ENCODE measurements around the gene NRP2.

Gene NRP2

DNA sequence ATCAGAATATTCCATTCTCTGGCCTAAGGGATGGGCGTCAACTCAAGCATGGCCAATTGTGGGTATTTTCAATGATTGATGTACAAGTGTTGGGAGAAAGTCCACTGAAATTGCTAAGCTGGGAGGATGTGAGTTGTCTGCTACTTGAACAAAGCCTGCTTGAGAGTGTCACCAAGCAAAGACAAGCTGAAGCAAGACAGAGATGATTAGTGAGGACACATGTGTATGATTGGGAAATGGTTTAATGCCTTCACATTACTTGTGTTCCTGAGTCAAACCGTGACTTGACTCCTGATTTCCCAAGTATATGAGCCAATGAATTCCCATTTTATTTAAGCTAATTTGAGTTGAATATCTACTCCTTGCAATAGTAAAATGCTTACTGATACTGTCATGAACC is 23.7 kb upstream of the NRP2 start:
- DNase-seq (ENCODE audit: low spot score): no peak

DNA sequence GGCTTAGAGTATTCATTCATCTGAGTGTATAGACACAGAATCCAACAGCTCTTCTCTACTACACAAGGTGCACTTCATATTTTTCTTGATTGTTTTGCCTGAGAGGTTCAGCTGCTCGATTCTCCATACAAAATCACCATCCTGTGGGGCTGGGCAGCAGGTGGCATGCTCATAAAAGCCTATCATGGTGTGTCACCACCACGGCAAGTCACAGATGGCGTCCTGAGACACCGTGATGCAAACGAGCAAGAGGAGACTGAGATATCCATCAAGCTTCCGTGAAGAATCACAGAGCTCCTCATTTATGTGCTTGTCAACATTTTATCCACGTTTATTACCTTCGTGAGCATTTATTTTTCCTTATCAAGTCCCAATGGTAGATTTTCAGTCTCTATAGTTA is 22.4 kb upstream of the NRP2 start:
- no peak for DNase-seq (ENCODE audit: low spot score)

DNA sequence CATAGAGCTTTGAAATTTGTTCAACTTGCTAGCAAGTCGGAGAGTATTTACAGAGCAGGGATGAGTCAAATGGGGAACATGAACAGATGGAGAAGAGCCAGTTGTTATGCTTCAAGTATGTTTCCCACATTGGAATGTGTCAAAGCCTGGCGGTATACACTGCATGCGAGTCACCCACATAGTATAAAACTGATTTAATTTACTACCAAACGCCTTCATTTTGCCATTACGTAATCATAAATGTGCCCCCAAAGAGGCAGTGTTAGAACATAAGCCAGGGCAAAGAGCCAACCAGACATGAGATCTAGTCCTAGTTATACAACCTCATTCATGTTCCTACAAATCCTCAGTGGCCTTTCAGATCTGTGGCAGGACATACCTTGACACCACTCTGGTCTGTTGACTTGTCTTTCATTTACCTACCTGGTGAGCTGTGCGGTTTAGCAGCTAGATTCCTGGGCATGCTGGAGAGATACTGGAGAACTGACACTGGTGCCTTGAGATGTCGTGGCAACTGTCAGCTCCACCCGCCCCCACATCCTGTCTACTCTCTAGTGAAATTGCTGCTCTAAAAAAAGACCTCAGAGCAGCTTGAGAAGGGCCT is 21.7 kb upstream of the NRP2 start:
- DNase-seq (ENCODE audit: low spot score): no peak

DNA sequence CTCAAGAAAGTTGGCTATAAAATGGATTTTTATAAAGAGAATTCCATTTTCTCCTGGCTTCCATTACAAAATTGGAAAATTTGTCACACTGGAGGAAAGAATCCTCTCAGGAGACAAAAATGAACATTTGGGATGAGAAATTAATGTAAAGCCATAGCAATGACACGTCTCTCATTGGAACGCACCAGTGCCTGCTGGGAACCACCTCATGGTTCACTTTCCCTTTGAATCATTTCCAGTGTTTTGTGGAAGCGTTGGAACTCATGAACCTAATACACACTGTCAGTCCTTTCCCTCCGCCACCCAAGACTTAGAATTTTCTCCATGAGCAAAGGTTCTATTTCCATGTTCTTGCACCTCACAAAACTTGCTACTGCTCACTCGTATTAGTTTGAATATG is 21.0 kb upstream of the NRP2 start:
- no peak for DNase-seq (ENCODE audit: low spot score)

DNA sequence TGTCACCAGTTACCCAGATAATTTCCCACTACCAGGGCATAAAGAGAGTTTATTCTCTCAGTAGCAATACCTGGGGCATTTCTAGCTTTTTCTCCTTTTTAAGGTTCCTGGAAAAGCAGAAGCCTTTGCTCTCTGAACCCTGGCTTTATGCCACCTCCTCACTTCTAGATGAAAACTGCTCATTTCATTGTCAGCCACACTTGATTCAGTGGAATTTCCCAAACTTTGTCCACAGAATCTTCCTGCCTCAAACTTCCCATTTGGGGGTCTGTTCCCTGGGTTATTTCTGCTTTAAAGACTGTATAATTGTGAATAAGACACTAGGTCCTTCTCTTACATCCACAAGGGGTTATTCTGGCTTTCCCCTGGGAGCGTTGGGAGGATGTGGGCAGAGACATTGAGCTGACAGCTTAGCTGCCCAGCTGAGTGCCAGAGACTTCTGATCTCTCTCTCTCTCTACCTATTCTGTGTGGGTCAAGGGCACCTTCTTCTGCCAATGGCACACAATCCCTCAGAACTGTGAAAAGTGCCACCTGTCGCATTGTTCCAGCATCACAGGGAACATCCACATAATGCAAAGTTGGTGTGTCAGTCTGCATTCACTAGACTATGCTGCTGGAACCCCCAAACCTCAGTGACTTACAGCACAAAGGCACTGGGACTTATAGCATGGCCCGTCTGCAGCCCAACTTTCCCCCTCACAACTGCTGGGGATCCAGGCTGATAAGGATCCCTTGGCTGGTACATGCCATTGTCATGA is 19.9 kb upstream of the NRP2 start:
- no peak for DNase-seq (ENCODE audit: low spot score)

DNA sequence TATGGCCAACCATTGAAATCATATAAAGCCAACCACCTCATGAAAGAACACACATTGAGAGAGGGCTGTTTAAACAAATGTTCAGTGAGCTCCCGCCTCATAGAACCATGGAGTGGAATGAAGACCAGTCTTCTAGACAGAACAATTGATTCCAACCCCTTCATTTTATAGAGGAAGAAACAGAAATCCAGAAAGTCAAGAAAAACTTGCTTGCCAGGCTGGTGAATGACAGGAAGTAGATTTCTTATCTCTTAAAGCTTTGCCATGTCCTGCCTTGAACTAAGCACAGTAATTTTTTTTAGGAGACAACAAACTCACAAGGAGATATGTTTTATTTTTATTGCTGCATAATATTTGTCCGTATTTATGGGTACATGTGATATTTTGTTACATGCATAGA is 16.5 kb upstream of the NRP2 start:
- no peak for DNase-seq (ENCODE audit: low spot score)

DNA sequence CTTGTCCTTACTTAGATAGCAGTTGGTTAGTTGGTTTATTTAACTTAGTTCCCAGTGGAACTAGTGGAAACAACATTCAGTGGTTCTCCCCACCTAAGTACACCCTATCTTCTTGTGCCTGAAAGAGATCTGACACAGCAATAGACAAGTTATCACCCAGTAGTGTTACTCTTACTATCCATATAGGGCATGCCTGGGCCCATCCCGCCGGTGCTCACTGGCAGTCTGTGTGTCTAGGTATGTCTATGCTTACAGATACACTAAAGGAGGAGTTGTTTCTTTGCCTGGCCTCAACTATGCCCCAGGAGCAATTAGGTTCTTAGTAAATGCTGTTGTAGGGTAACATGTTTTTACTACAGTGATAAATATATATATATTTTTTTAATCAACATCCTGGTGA is 12.0 kb upstream of the NRP2 start:
- DNase-seq (ENCODE audit: low spot score): no peak

DNA sequence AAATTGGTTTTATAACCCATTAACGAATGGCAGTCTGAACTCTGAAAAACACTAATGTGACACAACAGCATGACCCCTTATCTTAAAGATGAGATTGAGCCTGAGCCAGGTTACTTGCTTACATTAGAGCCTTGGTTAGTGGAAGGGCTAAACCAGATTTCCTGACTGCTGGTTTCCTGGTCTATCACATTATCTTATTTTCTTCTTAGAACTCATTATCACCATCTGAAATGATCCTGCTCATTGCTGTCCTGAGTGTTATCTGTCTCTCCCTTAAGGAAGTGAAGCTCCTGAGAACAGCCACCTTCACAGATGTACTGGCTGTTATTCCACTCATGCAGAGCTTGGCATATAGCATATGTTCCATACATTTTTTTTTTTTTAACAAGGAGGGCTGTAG is 9.0 kb upstream of the NRP2 start:
- DNase-seq (ENCODE audit: low spot score): no peak

DNA sequence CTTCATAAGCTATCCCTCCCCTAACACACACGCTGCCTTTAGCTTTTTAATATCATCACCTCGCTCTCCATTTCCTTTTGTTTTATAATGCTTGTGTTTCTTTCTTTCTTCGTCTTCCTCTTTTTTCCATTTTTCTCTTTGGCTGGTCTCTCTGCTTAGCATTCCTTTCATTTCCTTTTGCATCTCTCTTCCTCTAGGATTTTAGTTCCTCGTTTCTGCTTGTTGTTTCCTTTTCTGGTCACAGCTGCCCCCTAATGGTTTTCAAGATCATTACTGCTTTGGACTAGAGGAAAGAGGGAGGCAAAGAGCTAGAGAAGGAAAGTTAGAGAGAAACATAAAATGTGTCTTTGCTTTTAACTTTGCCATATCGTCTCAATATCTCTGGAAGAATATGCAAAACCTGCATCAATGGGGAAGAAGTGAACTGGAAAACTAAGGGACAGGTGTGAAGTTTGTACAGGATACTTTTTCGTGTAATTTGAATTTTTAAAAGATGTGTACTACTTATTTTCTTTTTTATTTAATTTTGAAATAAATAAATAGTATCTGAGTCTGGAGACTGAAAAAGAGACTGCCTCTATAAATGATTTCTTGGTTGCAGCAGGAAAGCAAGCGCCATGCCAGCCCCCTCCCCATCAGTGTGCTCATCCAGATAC is 6.3 kb upstream of the NRP2 start:
- DNase-seq (ENCODE audit: low spot score): peak; percentile 60

DNA sequence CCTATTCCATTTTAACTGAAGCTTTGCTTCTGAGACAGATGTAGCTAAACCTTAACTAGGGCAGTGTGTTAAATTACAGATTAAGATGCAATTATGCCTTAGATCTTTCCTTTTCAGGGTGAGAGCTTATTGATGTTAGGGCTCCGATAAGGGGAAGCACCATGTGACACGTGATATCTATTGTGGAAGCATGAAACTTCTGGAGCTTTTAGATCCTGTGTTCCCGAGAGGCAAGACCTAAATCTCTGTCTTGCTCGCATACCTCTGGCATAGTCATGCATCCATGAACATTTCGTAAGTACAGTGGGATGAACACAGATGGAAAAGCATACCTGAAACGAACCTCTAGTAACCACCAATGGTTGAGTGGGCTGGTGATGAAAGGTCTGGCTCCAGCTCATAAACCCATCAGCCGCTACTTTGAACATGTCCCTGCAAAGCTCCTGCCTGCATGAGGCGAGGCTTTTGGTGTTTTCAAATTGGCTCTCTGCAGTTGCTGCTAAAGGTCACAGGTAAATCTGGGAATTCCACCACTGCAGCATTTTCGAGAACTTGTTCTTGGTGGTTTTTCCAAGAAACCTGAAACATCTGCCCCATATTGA is 3.7 kb upstream of the NRP2 start:
- no peak for DNase-seq (ENCODE audit: low spot score)

DNA sequence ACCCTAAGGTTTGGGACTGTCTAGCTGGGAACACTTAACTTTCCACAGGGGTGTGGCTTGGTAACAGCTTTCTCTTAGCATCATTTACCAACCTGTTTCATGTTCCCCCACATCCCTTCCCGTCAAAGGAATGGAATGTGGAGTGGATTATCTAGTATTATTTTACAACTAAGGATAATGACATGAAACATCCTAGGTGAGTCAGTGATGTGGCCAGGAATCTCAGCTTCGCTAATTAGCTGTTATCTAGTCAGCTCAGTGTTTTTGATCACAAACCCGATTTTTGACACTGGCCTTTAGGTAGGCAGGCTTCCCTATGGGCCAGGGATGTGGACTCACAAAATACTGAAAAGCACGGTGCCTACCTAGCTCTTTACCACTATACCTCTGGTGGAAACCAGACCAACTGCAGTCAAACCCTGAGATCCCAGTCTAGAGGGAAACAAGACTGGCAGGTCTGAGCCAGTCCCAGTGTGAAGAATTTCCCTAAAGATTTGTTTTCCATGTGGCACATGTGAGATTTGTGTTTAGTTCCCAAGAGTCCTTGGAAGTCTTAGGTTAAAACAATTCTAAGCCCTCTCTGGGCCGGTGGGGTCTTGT is 2.8 kb upstream of the NRP2 start:
- no peak for DNase-seq (ENCODE audit: low spot score)

DNA sequence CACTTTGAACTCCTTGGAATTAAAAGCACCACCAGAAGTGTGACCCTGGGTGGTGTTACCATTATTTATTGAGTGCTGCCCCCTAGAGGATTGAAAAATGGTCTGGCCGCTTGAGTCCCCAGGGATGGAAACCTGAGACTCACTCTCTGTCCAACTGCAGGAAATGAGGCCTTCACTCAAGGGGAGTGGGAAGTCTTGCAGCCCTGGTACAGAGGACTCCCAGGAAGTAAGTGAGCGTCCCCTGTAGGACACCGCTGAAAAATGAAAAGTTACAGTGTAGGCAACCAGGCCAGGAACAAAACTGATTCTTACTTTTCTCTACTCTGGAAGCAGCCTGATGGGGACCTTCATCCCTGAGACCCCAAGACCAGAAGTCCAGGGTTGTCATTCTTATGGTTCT is 2.2 kb upstream of the NRP2 start:
- peak; percentile 77 for DNase-seq (ENCODE audit: low spot score)

DNA sequence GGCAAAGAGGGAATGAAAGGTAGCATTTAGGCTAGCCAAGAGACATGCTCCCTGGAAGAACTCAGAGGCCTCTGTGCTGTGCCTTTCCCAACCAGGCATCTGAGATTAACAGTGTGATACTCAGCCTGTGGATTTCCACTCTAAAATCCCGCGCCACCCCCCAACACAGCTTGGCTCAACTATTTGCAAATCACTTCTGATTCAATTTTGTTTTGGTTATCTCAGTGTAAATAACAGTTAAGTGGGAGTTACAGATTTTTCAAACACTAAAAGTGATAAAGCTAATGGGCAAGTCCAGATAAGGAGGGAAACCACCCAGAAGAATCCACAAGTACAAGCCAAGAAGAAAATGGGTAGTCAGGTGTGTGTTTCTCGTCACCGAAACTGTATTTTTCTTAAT is 1.4 kb upstream of the NRP2 start:
- DNase-seq (ENCODE audit: low spot score): no peak

DNA sequence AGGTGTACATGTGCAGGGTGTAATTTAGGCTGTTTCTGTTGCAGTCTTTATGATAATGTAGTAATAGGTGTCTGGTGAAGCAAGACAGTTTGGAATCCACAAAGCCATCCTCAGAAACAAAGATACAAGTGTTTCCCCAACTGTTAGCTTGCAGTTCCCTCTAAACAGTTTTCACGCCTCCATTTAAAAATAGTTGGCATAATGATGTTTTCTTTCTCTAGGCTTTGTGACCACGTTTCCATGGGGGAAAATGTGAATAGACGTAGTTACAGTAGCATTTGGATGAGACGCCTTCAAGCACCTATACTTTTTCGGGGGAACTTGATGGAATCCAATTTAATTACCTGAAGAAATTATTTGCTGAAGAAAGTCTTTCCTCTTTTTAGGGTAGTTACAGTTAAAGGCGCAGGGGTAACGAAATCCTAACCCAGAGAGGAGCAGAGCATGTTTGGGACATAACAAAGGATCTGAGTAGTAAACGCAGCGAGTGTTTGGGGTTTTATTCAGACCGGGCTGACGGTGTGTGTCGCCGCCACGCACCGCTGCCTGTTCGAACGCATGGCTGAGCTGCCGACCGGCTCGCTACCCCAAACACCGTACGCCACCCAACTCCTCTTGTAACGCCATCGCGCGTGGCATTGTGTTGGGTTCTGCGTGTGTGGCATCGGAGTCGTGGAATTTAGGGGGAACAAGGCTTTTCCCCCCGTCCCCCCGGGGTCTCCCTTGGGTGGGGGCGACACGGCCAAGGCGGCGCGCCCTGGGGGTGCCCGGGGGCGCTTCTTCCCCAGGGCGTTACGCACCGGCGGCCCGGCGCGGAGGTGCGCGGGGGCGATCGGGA is 681 bp upstream of the NRP2 start:
- DNase-seq (ENCODE audit: low spot score): no peak

DNA sequence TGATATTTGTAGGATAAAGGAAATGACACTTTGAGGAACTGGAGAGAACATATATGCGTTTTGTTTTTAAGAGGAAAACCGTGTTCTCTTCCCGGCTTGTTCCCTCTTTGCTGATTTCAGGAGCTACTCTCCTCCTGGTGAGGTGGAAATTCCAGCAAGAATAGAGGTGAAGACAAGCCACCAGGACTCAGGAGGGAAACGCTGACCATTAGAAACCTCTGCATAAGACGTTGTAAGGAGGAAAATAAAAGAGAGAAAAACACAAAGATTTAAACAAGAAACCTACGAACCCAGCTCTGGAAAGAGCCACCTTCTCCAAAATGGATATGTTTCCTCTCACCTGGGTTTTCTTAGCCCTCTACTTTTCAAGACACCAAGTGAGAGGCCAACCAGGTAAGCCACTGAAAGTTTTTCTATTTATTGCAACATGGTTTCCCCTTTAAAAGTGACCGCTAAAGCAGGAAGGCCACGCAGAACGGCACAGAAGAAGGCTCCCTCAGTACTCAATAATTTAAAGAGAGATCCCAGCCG is 735 bp downstream of the NRP2 start:
- DNase-seq (ENCODE audit: low spot score): no peak

DNA sequence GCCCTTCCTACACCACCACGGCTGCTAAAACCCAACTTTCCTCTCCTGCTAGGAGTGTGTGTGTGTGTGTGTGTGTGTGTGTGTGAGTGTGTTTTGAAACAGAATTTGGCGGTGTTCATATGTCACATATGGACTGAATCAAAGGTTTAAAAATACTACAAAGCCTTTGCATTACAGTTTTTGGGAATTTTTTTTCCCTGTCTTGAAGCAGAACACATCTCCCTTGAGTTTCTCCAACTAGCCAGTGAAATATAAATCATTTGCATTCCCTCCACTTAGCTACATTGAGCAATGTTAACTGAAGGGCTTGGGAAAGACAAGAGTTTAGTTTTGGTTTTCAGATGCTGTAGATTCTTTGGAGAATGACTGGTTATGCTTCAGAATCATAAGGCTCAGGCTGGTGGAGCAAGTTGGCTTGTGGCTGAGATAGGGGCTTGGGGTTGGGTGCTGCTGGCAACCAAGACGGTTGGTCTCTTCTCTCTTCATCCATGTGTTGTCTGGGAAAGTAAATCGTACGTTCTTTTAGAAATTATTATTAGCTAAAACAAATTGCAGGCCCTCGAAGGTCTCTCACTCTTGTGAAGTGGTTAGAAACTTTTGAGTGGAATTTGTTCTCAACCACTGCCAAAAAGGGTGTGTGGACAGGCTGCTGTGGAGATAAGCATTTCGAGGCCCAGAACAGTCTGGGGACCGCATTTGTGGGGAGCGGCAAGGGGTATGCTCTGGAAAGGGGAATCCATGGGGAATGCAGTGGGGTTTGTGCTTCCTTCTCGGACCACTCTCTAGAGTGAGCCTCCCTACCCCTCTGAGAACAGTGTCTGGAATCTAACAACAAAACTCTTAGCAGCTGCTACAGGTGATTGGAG is 1.4 kb downstream of the NRP2 start:
- no peak for DNase-seq (ENCODE audit: low spot score)

DNA sequence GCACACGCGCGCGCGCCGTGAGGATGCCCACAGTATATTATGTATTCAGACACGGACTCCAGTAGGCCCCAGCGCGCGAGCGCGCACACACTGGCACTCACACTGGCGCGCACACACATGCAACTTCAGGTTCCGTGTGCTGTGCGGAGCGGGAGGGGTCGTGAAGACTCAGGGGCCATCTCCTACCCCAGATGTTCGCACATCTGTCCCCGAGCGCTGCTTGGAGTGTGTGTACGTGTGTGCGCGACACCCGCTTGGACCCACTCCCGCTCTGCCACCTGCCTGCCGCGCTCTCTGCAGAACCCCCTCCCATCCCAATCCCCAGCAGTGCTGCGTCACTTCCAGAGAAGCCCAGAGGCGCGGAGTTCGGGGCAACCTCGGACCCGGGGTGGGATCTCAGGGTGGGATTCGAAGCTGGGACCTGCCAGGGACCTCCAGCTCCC is 2.6 kb downstream of the NRP2 start:
- no peak for DNase-seq (ENCODE audit: low spot score)

DNA sequence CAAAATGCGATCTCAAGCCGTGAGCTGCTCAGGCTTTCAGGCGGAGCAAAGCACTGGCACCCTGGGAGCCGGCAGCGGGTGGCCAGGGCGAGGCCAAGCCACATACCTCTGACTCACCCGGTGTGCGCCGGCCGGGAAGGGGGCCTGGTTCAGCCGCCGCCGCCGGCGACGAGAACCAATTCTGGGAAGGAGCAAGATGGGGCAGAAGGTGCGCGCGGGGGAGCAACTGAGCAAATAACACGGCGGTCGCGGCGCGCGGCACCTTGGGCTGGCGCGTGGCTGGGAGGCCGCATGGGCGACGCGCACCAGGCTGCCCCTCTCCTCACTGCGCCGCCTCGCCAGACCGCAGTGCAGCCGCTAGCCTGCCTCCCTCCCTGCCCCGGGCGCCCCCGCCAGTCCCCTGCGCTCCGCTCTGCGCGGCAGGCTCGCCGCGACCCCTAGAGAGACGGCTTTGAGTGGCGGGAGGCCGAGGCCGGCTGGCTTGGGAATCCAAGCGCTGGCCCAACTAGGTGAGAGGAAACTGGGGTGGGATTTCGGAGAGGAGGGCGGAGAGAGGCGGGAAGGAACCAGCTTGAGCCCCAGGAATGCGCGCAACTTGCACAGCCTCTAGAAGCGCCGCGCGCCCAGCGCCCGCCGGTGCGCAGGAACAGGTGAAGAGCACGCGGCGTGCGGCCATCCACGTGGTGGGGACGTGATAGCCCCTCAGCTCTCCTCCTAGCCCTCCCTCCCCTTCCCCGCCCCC is 3.2 kb downstream of the NRP2 start:
- DNase-seq (ENCODE audit: low spot score): no peak

DNA sequence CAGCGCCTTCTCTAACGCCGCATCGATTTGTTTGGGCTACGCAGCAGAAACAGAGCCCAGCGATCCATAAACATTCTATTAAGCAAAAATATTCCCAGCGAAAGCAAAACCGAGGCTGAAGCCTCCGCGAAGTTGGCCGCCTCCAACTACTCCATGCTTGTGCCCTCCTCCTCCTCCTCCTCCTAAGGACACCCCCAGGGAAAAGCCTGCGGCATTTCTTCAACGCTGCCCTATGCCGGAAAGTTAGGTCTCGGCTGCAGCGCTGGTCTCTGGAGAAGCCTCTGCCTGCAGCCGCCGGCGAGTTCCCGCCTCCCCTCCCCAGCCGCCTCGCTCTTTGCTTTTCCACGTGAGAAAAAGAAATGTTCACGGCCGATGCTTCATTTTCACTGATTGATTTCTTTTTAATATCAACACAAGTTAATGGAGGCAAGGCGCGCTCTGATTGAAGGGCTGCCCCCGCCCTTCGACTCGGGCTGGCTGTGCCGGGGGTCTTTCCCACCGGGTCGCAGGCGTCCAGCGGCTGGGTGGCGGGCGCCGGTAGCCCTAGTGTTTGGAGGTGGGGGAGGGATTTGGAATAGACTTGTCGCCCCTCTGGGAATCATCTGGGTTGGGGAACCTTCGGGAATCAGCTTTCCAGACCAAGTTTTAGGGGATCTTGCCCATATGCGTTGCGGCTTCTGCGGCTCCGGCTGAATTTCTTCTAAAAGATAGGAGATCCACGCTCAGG is 3.9 kb downstream of the NRP2 start:
- no peak for DNase-seq (ENCODE audit: low spot score)

Measured in HuH-7 (cell line).